Muscle layer of duodenum (tissue), 2 donors: ENCODE data around the gene RBM14.

Experiments used
- H3K27ac ChIP-seq: one replicate; pipeline ENCODE4 v1.7.0; 2013; ENCODE audit warnings: mild to moderate bottlenecking, low read length
- H3K27me3 ChIP-seq: one replicate; pipeline ENCODE4 v1.7.0; 2013; ENCODE audit warnings: low read depth, mild to moderate bottlenecking, control low read depth, low read length
- H3K36me3 ChIP-seq, 2 donors: one replicate each; pipeline ENCODE4 v1.7.0; 2013; ENCODE audit warnings: low read length in 2 of 2, control low read depth in 1 of 2, mild to moderate bottlenecking in 1 of 2; ENCODE audit not compliant: insufficient read depth in 2 of 2, control insufficient read depth in 1 of 2
- H3K4me1 ChIP-seq, 2 donors: one replicate each; pipeline ENCODE4 v1.7.0; 2013; ENCODE audit warnings: low read length in 2 of 2, mild to moderate bottlenecking in 2 of 2, control low read depth in 1 of 2, moderate library complexity in 1 of 2; ENCODE audit not compliant: insufficient read depth in 2 of 2, control insufficient read depth in 1 of 2
- H3K4me3 ChIP-seq, 2 donors: one replicate each; pipeline ENCODE4 v1.7.0; 2013; ENCODE audit warnings: low read length in 2 of 2, low read depth in 1 of 2, mild to moderate bottlenecking in 1 of 2
- H3K9me3 ChIP-seq, 2 donors: one replicate each; pipeline ENCODE4 v1.7.0; 2013; ENCODE audit warnings: low read length in 2 of 2, control low read depth in 1 of 2, mild to moderate bottlenecking in 1 of 2; ENCODE audit not compliant: control insufficient read depth in 1 of 2
- donor health status: healthy.

Gene RBM14

GRCh38 chr11:66624450-66624849, 8.0 kb downstream of the RBM14 start:
- Histone ChIP-seq H3K9me3 (no peaks in the 10 kb centered on the region), H3K4me1 (peaks cover 6 to 57% of the 10 kb centered on the region in 2 donors), H3K4me3 (no peak overlapping the region), H3K27ac (peak overlapping the region; percentile 81), H3K36me3 (peaks cover 39 to 49% of the 10 kb centered on the region in 2 donors), H3K27me3 (no peaks in the 10 kb centered on the region)

DNA sequence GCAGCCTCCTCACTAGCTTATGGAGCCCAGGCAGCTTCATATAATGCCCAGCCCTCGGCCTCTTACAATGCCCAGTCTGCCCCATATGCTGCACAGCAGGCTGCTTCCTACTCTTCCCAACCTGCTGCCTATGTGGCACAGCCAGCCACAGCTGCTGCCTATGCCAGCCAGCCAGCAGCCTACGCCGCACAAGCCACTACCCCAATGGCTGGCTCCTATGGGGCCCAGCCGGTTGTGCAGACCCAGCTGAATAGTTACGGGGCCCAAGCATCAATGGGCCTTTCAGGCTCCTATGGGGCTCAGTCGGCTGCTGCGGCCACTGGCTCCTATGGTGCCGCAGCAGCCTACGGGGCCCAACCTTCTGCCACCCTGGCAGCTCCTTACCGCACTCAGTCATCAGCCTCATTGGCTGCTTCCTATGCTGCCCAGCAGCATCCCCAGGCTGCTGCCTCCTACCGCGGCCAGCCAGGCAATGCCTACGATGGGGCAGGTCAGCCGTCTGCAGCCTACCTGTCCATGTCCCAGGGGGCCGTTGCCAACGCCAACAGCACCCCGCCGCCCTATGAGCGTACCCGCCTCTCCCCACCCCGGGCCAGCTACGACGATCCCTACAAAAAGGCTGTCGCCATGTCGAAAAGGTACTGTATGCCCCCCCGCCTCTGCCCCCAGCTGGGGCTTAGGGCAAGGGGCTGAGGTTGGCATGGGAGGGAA, 8.8 kb downstream of the RBM14 start:
- no peak overlapping the region for H3K27ac ChIP-seq
- H3K9me3 ChIP-seq: no peaks in the 10 kb centered on the region
- no peak overlapping the region for H3K4me3 ChIP-seq
- H3K4me1 ChIP-seq: peaks cover 6 to 51% of the 10 kb centered on the region in 2 donors
- H3K36me3 ChIP-seq: peaks cover 39 to 50% of the 10 kb centered on the region in 2 donors
- H3K27me3 ChIP-seq: no peaks in the 10 kb centered on the region

DNA sequence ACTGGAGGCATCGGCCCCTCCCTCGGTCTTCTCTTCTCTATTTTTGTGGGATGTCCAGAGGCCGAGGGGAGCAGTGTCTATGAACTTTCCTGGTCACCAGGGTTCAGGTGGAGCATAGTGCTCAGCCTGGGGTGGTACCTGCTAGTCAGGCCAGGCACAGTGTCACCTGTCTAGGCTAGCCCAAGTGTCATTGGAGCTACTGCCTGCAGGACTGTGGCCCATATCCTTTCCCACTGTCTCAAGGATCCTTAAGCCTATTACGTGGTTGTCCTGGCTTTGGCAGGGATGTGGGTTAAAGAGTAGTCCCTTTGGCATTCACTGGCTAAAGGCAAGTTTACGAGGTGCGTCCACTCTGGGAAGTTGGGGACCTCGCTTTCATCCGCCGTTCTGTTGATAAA, 9.3 kb downstream of the RBM14 start:
- no peaks in the 10 kb centered on the region for H3K27me3 ChIP-seq
- H3K4me1 ChIP-seq: peaks cover 6 to 51% of the 10 kb centered on the region in 2 donors
- peaks cover 39 to 50% of the 10 kb centered on the region in 2 donors for H3K36me3 ChIP-seq
- no peak overlapping the region for H3K27ac ChIP-seq
- H3K4me3 ChIP-seq: no peak overlapping the region
- H3K9me3 ChIP-seq: no peaks in the 10 kb centered on the region

DNA sequence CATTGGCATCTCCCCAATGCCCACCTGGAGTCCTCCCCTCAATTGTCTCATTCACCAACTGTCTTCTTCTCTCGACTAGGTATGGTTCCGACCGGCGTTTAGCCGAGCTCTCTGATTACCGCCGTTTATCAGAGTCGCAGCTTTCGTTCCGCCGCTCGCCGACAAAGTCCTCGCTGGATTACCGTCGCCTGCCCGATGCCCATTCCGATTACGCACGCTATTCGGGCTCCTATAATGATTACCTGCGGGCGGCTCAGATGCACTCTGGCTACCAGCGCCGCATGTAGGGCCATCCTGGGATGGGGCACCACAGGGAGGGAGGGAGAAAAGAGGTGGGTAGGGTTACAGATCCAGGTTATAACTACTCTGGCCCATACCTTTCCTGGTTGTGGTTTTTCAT, 10.0 kb downstream of the RBM14 start:
- H3K9me3 ChIP-seq: no peaks in the 10 kb centered on the region
- no peaks in the 10 kb centered on the region for H3K27me3 ChIP-seq
- H3K36me3 ChIP-seq: peaks cover 39 to 50% of the 10 kb centered on the region in 2 donors
- no peak overlapping the region for H3K27ac ChIP-seq
- peaks cover 6 to 45% of the 10 kb centered on the region in 2 donors for H3K4me1 ChIP-seq
- H3K4me3 ChIP-seq: no peak overlapping the region

GRCh38 chr11:66626926-66627325, 10.5 kb downstream of the RBM14 start:
- Histone ChIP-seq H3K4me1 (peaks cover 6 to 43% of the 10 kb centered on the region in 2 donors), H3K36me3 (peaks cover 39 to 50% of the 10 kb centered on the region in 2 donors), H3K27ac (no peak overlapping the region), H3K27me3 (no peaks in the 10 kb centered on the region), H3K4me3 (no peak overlapping the region), H3K9me3 (no peaks in the 10 kb centered on the region)

- peaks cover 39 to 50% of the 10 kb centered on the region in 2 donors for H3K36me3 ChIP-seq
- no peak overlapping the region for H3K4me3 ChIP-seq
- peaks cover 0 to 34% of the 10 kb centered on the region in 2 donors for H3K4me1 ChIP-seq
- H3K9me3 ChIP-seq: no peaks in the 10 kb centered on the region
- no peaks in the 10 kb centered on the region for H3K27me3 ChIP-seq
- H3K27ac ChIP-seq: no peak overlapping the region
Observed at GRCh38 chr11:66628061-66628603, 11.7 kb downstream of the RBM14 start.

DNA sequence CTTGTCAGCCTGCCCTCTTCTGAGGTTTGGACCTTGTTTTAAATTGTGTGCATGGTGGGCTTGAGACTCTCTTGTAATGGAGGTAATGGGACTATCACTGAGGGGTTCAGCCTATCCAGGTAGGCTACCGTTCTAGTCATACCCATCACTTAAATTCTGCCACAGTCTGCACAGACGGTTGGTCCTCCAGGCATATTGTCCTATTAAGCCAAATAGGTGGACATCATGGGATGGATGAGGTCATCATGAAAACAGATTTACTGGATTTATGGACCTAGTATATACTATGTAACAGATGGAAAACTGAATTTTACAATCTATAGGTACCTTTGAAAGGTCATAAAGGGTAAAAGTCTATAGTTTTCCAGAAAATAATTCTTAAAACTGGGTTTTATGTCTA, 12.9 kb downstream of the RBM14 start:
- Histone ChIP-seq H3K4me3 (no peak overlapping the region), H3K4me1 (peaks cover 0 to 22% of the 10 kb centered on the region in 2 donors), H3K27ac (no peak overlapping the region), H3K9me3 (no peaks in the 10 kb centered on the region), H3K27me3 (no peaks in the 10 kb centered on the region), H3K36me3 (peaks cover 36 to 49% of the 10 kb centered on the region in 2 donors)

DNA sequence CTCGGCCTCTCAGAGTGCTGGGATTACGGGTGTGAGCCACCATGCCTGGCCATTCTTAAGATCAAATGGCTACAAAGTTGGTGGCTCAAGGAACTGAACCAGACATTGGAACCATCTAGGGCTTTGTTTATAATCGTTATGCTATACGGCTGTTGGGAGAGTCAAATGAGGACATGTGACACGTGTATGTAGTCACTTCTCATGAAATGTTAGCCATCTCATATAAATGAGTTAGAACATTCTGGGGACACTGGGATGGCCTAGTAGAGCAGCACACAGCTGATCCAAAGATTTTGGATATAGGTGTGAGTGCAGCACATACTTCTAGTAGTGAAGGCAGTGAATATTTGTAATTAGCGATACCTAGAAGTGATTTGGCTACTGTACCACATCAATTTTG, 15.5 kb downstream of the RBM14 start:
- H3K4me1 ChIP-seq: peaks cover 0 to 4% of the 10 kb centered on the region in 2 donors
- H3K27ac ChIP-seq: no peak overlapping the region
- H3K36me3 ChIP-seq: peaks cover 11 to 26% of the 10 kb centered on the region in 2 donors
- H3K4me3 ChIP-seq: no peak overlapping the region
- no peaks in the 10 kb centered on the region for H3K27me3 ChIP-seq
- H3K9me3 ChIP-seq: no peaks in the 10 kb centered on the region

DNA sequence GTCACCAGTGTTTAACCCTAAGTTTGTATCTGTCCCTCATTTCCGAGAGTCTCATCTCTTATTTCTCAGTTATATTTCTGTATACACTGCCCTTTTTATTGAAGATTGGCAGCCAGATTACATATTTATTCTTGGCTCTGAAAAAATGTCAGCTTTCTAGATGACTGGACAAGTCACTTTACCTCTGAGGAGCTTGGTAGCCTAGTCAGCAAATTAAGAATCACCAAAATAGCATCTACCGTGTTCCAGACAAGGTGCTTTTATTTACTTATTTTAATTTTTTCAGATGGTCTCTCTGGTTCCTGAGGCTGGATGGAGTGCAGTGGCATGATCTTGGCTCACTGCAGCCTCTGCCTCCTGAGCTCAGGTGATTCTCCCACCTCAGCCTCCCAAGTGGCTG, 16.5 kb downstream of the RBM14 start:
- Histone ChIP-seq H3K4me3 (no peak overlapping the region), H3K36me3 (peaks cover 2 to 15% of the 10 kb centered on the region in 2 donors), H3K4me1 (peaks cover 0 to 14% of the 10 kb centered on the region in 2 donors), H3K27me3 (no peaks in the 10 kb centered on the region), H3K9me3 (no peaks in the 10 kb centered on the region), H3K27ac (no peak overlapping the region)

- H3K4me3 ChIP-seq: no peak overlapping the region
- no peak overlapping the region for H3K27ac ChIP-seq
- H3K9me3 ChIP-seq: no peaks in the 10 kb centered on the region
- H3K27me3 ChIP-seq: no peaks in the 10 kb centered on the region
- peaks cover 12 to 16% of the 10 kb centered on the region in 2 donors for H3K36me3 ChIP-seq
- peaks cover 17 to 38% of the 10 kb centered on the region in 2 donors for H3K4me1 ChIP-seq
Observed at GRCh38 chr11:66636411-66636810, 20.0 kb downstream of the RBM14 start.

GRCh38 chr11:66637557-66638176, 21.2 kb downstream of the RBM14 start:
- Histone ChIP-seq H3K4me1 (peaks cover 22 to 47% of the 10 kb centered on the region in 2 donors), H3K4me3 (peak overlapping the region; percentile 66 to 93)

More at GRCh38 chr11:66637557-66638176, 21.2 kb downstream of the RBM14 start:
- Histone ChIP-seq H3K36me3 (peaks cover 12 to 16% of the 10 kb centered on the region in 2 donors), H3K9me3 (no peaks in the 10 kb centered on the region), H3K27ac (peak overlapping the region; percentile 78), H3K27me3 (no peaks in the 10 kb centered on the region)
